ENCODE results near the gene ADCY9. TPM values are rescaled to one million over a fixed set of nuclear protein-coding genes. Genes with fewer than 3 reads are reported as not detected.

Gene ADCY9
- total RNA-seq, 1 experiment from 2014 or later: 9.8 TPM

- TF ChIP-seq POLR2AphosphoS5 (IDR thresholded peaks at IDR 0.05; ENCODE audit: low read depth, low read length): no peak
- no peak for TF ChIP-seq SRF (IDR thresholded peaks at IDR 0.05; ENCODE audit: low read depth)
- no peak for TF ChIP-seq ZFX (IDR thresholded peaks at IDR 0.05)
- TF ChIP-seq EGR1 (IDR thresholded peaks at IDR 0.05; ENCODE audit: low read depth): no peak
- TF ChIP-seq CTCF (IDR thresholded peaks at IDR 0.05 in 2 of 3, conservative IDR thresholded peaks at IDR 0.05 in 1 of 3; ENCODE audit: borderline replicate concordance in 1 of 3, insufficient read depth in 1 of 3, low read depth in 2 of 3, low read length in 2 of 3): no peak
- no peak for TF ChIP-seq CEBPB (IDR thresholded peaks at IDR 0.05; ENCODE audit: low read depth)
- no peak for TF ChIP-seq SP1 (IDR thresholded peaks at IDR 0.05; ENCODE audit: low read depth)
- no peak for TF ChIP-seq CBX3 (IDR thresholded peaks at IDR 0.05; ENCODE audit: low read depth)
- no peak for TF ChIP-seq TCF7L2 (IDR thresholded peaks at IDR 0.05; ENCODE audit: borderline replicate concordance, extremely low read depth, insufficient read depth, insufficient read length)
- no TSS peak for BruUV-seq (replicated peaks)
- Histone ChIP-seq H3K79me2 (ENCODE audit: insufficient read depth, low read length) (no peaks in the 10 kb centered on the region), H4K20me1 (ENCODE audit: insufficient read depth) (no peaks in the 10 kb centered on the region), H3K4me2 (ENCODE audit: low read length) (no peak overlapping the region), H3K4me1 (ENCODE audit: control insufficient read depth in 1 of 2, insufficient read depth in 2 of 2, low read length in 2 of 2) (peaks cover 5 to 9% of the 10 kb centered on the region in 2 experiments), H3K27me3 (ENCODE audit: insufficient read depth, low read length) (no peaks in the 10 kb centered on the region), H3K9ac (ENCODE audit: low read length) (no peak overlapping the region), H3K36me3 (ENCODE audit: control insufficient read depth in 1 of 2, insufficient read depth in 2 of 2, low read length in 2 of 2) (no peaks in the 10 kb centered on the region), H3K4me3 (replicated peaks in 1 of 2; ENCODE audit: low read depth in 1 of 2, low read length in 2 of 2) (no peak overlapping the region), H3K27ac (ENCODE audit: low read depth, low read length) (no peak overlapping the region), H3K9me2 (ENCODE audit: insufficient read depth) (no peaks in the 10 kb centered on the region), H3K9me3 (ENCODE audit: control insufficient read depth in 1 of 2, insufficient read depth in 1 of 2, low read depth in 1 of 2, low read length in 2 of 2) (no peaks in the 10 kb centered on the region), H2AFZ (ENCODE audit: low read depth, low read length, poor library complexity, severe bottlenecking) (no peak overlapping the region)
- intact Hi-C loops (cut with micrococcal nuclease): no loop called here
- RAD21 ChIA-PET (ENCODE audit: low non-redundant PET in 1 of 2, low total read pairs in 2 of 2, uncharacterized antibody in 2 of 2, unreplicated experiment in 2 of 2): no interaction called here
- DNase-seq (ENCODE audit: low read depth, low spot score) (no peak), ATAC-seq (no peak)
- CTCF ChIA-PET: no interaction called here
- POLR2A ChIA-PET: no interaction called here
Measured at GRCh38 chr16:4010225-4011158, 105.8 kb downstream of the ADCY9 start.

Measured in HCT116 (cell line).